ENCODE results near the gene ANKRD17. TPM values are rescaled to one million over a fixed set of nuclear protein-coding genes. Genes with fewer than 3 reads are reported as not detected.

The ANKRD17 gene
- total RNA-seq, 1 donor from 2014 or later = 87.9 TPM

DNA sequence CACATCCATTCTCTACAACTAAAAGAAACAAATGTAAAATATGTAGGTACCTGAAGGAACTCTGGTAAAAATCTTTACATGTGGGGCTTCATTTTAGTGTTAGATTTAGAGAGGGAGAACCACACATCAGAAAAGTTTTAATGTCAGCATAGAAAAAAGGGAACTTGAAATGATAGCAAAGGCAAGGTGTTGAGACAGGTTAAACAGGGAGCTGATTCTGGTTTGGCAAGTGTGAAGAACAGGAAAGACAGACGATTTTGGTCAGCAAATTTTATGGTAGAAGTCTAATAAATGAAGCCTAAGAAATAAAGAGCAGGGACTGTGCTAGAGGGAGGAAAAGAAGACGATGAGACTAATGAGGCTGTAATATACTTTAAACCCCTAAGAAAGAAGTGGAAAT, 121.5 kb downstream of the ANKRD17 start:
- no peaks in the 10 kb centered on the region for H3K9me3 Mint-ChIP-seq
- H3K27ac Mint-ChIP-seq (ENCODE audit: unreplicated experiment) = no peak overlapping the region
- no peaks in the 10 kb centered on the region for H3K27me3 Mint-ChIP-seq (ENCODE audit: low read depth)
- no peak overlapping the region for H3K4me3 Mint-ChIP-seq
- no peak for DNase-seq (ENCODE audit: low read depth, low spot score)
- no peak for TF ChIP-seq CTCF (conservative IDR thresholded peaks at IDR 0.05)
- peaks cover 18% of the 10 kb centered on the region for H3K36me3 Mint-ChIP-seq (ENCODE audit: low read depth)
- H3K4me1 Mint-ChIP-seq = peaks cover 12% of the 10 kb centered on the region

GRCh38 chr4:73133784-73134183, 124.8 kb downstream of the ANKRD17 start:
- Mint-ChIP-seq H3K4me3 (no peak overlapping the region), H3K4me1 (no peaks in the 10 kb centered on the region), H3K27me3 (ENCODE audit: low read depth) (no peaks in the 10 kb centered on the region), H3K36me3 (ENCODE audit: low read depth) (peaks cover 14% of the 10 kb centered on the region), H3K9me3 (no peaks in the 10 kb centered on the region), H3K27ac (ENCODE audit: unreplicated experiment) (no peak overlapping the region)
- DNase-seq (ENCODE audit: low read depth, low spot score) = no peak
- TF ChIP-seq CTCF (conservative IDR thresholded peaks at IDR 0.05) = no peak

DNA sequence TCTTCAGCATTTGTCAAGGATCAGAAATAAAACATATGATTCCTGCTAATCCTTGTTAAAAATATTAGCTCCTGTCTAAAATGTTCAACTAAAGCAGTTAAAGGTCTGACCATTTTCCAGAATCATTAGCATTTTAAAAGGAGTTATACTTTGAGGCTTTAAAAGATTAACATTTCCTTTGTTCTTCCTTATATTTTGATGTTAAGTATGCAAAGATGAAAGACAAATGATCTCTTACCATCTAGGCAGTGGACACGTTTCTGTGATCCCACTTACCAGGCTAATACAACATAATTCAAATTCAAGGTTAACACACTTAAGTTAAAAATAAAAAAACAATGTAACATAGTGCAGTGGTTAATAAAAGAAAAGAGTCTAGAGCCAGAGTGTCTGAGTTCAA, 127.3 kb downstream of the ANKRD17 start:
- H3K36me3 Mint-ChIP-seq (ENCODE audit: low read depth) = peaks cover 10% of the 10 kb centered on the region
- H3K9me3 Mint-ChIP-seq = no peaks in the 10 kb centered on the region
- no peak overlapping the region for H3K27ac Mint-ChIP-seq (ENCODE audit: unreplicated experiment)
- no peaks in the 10 kb centered on the region for H3K4me1 Mint-ChIP-seq
- DNase-seq (ENCODE audit: low read depth, low spot score) = no peak
- no peaks in the 10 kb centered on the region for H3K27me3 Mint-ChIP-seq (ENCODE audit: low read depth)
- TF ChIP-seq CTCF (conservative IDR thresholded peaks at IDR 0.05) = no peak
- no peak overlapping the region for H3K4me3 Mint-ChIP-seq

DNA sequence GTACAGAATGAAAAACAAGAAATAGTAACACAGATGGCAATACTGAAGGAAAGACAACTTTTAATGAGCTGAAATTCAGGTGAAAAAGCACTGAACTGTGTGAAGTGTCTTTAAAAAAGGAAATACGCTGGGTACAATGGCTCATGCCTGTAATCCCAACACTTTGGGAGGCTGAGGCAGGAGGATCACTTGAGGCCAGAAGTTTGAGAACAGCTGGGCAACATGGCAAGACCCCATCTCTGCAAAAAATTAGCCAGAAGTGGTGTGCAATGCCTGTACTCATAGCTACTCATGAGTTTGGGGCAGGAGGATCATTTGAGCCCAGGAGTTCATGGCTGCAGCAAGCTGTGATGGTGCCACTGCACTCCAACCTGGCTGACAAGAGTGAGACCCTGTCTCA, 129.3 kb downstream of the ANKRD17 start:
- no peaks in the 10 kb centered on the region for H3K27me3 Mint-ChIP-seq (ENCODE audit: low read depth)
- TF ChIP-seq CTCF (conservative IDR thresholded peaks at IDR 0.05) = no peak
- H3K9me3 Mint-ChIP-seq = no peaks in the 10 kb centered on the region
- H3K36me3 Mint-ChIP-seq (ENCODE audit: low read depth) = peaks cover 12% of the 10 kb centered on the region
- H3K4me3 Mint-ChIP-seq = no peak overlapping the region
- no peak for DNase-seq (ENCODE audit: low read depth, low spot score)
- no peaks in the 10 kb centered on the region for H3K4me1 Mint-ChIP-seq
- no peak overlapping the region for H3K27ac Mint-ChIP-seq (ENCODE audit: unreplicated experiment)

DNA sequence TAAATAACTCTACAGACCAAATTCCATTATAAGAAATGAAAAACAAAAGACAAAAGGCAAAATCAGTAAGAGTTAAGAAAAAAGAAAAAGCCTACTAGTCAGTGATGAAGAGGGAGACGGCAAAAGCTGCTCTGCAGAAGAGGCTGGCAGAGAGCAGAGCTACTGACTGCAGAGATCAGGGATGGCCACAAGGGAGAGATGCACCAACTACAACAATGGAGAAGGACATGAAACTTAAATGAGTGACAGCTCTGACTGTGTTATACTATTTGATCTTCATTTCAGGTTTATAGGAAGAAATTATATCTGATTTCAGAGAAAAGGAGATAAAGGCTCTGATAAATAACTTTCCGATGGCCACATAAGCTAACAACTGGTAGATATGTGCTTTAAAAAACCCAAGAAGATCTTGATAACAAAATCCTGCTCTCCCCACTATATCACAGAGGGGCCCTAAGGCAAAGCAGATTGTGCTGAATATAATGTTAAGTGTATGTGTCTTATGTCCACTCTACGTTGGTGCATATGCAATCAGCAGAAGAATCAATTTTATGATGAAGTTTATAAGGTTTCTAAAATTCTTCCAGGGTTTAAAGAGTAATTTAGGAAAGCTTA, 130.7 kb downstream of the ANKRD17 start:
- no peaks in the 10 kb centered on the region for H3K4me1 Mint-ChIP-seq
- DNase-seq (ENCODE audit: low read depth, low spot score) = no peak
- no peaks in the 10 kb centered on the region for H3K27me3 Mint-ChIP-seq (ENCODE audit: low read depth)
- H3K4me3 Mint-ChIP-seq = no peak overlapping the region
- TF ChIP-seq CTCF (conservative IDR thresholded peaks at IDR 0.05) = peak; percentile 54
- peaks cover 11% of the 10 kb centered on the region for H3K36me3 Mint-ChIP-seq (ENCODE audit: low read depth)
- H3K9me3 Mint-ChIP-seq = no peaks in the 10 kb centered on the region
- no peak overlapping the region for H3K27ac Mint-ChIP-seq (ENCODE audit: unreplicated experiment)
